HG03575 (cell line): Measurements from ENCODE around the gene RNF114.

Source experiments
- ATAC-seq: cut with Tn5 transposase; IDR thresholded peaks from one replicate; pipeline ENCODE4 v1.9.1; 2021; ENCODE audit not compliant: unreplicated experiment, insufficient number of reproducible peaks, low FRiP score; ENCODE audit errors: extremely low read depth

The RNF114 gene

GRCh38 chr20:49981218-49982071 is 45.2 kb downstream of the RNF114 start:
- ATAC-seq, result no peak

GRCh38 chr20:49982072-49982345 is 45.8 kb downstream of the RNF114 start:
- no peak for ATAC-seq

- ATAC-seq, result no peak
Measured at GRCh38 chr20:49982346-49983122, 46.3 kb downstream of the RNF114 start, which contains the start of gene SNAI1. Gene SNAI1, plus strand, starts transcription at chr20:49982980. Its CDS starts 80 bp downstream, at chr20:49983060.

- no peak for ATAC-seq
Measured at GRCh38 chr20:49983123-49983847, 47.1 kb downstream of the RNF114 start.

- ATAC-seq, result no peak
Measured at GRCh38 chr20:49983848-49984408, 47.7 kb downstream of the RNF114 start.

- ATAC-seq, result no peak
Measured at GRCh38 chr20:49984426-49985153, 48.4 kb downstream of the RNF114 start.

- ATAC-seq, result no peak
Measured at GRCh38 chr20:49985157-49985556, 49.0 kb downstream of the RNF114 start.

GRCh38 chr20:49985617-49986016 is 49.4 kb downstream of the RNF114 start:
- no peak for ATAC-seq

GRCh38 chr20:49986049-49986448 is 49.9 kb downstream of the RNF114 start:
- ATAC-seq, result no peak

- no peak for ATAC-seq
Measured at GRCh38 chr20:49987015-49987867, 51.0 kb downstream of the RNF114 start.

GRCh38 chr20:49987868-49988690 is 51.9 kb downstream of the RNF114 start:
- no peak for ATAC-seq

- no peak for ATAC-seq
Measured at GRCh38 chr20:49989234-49990065, 53.3 kb downstream of the RNF114 start.

GRCh38 chr20:49990271-49990720 is 54.1 kb downstream of the RNF114 start:
- no peak for ATAC-seq

GRCh38 chr20:49993301-49993751 is 57.1 kb downstream of the RNF114 start:
- no peak for ATAC-seq

- ATAC-seq, result no peak
Measured at GRCh38 chr20:49995586-49995985, 59.4 kb downstream of the RNF114 start.
